COLO668 (cell line): ENCODE results near the gene SMYD3.
"Not testable (repeated sequence)": the region's sequence is repeated elsewhere in the genome, so short reads cannot be mapped to it uniquely, and the experiment has no call there.

ENCODE experiments used
- DNase-seq: peaks from one replicate; lab custom pipeline; 2025; ENCODE audit not compliant: unreplicated experiment; lab: John Stamatoyannopoulos, UW

The SMYD3 gene

GRCh38 chr1:245760301-245760700 lies 746.8 kb downstream of the SMYD3 start:
- DNase-seq = no peak

GRCh38 chr1:245754463-245754961 lies 752.6 kb downstream of the SMYD3 start:
- no peak for DNase-seq

GRCh38 chr1:245753807-245754206 lies 753.3 kb downstream of the SMYD3 start:
- no peak for DNase-seq

- DNase-seq = no peak
These were observed 754.5 kb downstream of the SMYD3 start for GRCh38 chr1:245752561-245752960.

- DNase-seq = no peak
These were observed 755.2 kb downstream of the SMYD3 start for GRCh38 chr1:245751726-245752470.

- DNase-seq = no peak
These were observed 756.0 kb downstream of the SMYD3 start for GRCh38 chr1:245751116-245751515.

- DNase-seq = no peak
These were observed 756.8 kb downstream of the SMYD3 start for GRCh38 chr1:245750261-245750660.

- no peak for DNase-seq
These were observed 758.0 kb downstream of the SMYD3 start for GRCh38 chr1:245749053-245749452.

GRCh38 chr1:245748646-245749045 lies 758.4 kb downstream of the SMYD3 start:
- DNase-seq = no peak

GRCh38 chr1:245748240-245748639 lies 758.8 kb downstream of the SMYD3 start:
- no peak for DNase-seq

GRCh38 chr1:245742896-245743295 lies 764.2 kb downstream of the SMYD3 start:
- DNase-seq = no peak

GRCh38 chr1:245740336-245740735 lies 766.7 kb downstream of the SMYD3 start:
- not testable (repeated sequence) for DNase-seq

GRCh38 chr1:245730801-245731200 lies 776.3 kb downstream of the SMYD3 start:
- DNase-seq = no peak

GRCh38 chr1:245728035-245728434 lies 779.0 kb downstream of the SMYD3 start:
- DNase-seq = not testable (repeated sequence)

- no peak for DNase-seq
These were observed 785.6 kb downstream of the SMYD3 start for GRCh38 chr1:245721488-245721887.

- no peak for DNase-seq
These were observed 788.1 kb downstream of the SMYD3 start for GRCh38 chr1:245718951-245719350.

- no peak for DNase-seq
These were observed 789.0 kb downstream of the SMYD3 start for GRCh38 chr1:245718123-245718522.

- DNase-seq = no peak
These were observed 789.5 kb downstream of the SMYD3 start for GRCh38 chr1:245717611-245718010.

- no peak for DNase-seq
These were observed 790.5 kb downstream of the SMYD3 start for GRCh38 chr1:245716561-245716960.

- no peak for DNase-seq
These were observed 791.1 kb downstream of the SMYD3 start for GRCh38 chr1:245715970-245716369.

- no peak for DNase-seq
These were observed 791.8 kb downstream of the SMYD3 start for GRCh38 chr1:245715291-245715701.

- not testable (repeated sequence) for DNase-seq
These were observed 793.1 kb downstream of the SMYD3 start for GRCh38 chr1:245714027-245714426.
